Pancreas (tissue), 10 donors: ENCODE measurements around the gene POLR3A. TPM values are rescaled to one million over a fixed set of nuclear protein-coding genes. Genes with fewer than 3 reads are reported as not detected.

Experiments used
- ATAC-seq, 4 donors: fragments of 200-7000 bp; cut with Tn5 transposase; one replicate each; pipeline versions ENCODE4 v1.8.0 to v1.9.1; 2020; ENCODE audit warnings: mild to moderate bottlenecking in 4 of 4, moderate library complexity in 4 of 4
- DNase-seq, 6 donors: peaks; one replicate each; pipeline ENCODE4 v3.0.0-alpha.2; 2020
- FAIRE-seq: peaks from 2 replicates; lab custom pipeline; 2012; peaks lifted over from hg19 to GRCh38; lab: Jason Lieb, UNC
- H3K27ac ChIP-seq, 4 donors: fragments of 200-600 bp; sonication (generic); 1 replicate in 3 of 4; 2 replicates in 1 of 4; pipeline versions ENCODE4 v1.5.0 to v1.8.0; 2020
- H3K27me3 ChIP-seq, 4 donors: fragments of 200-600 bp; one replicate each; pipeline ENCODE4 v1.8.0; 2021
- H3K36me3 ChIP-seq, 3 donors: fragments of 200-600 bp; sonication (generic) in 1 of 3; one replicate each; pipeline versions ENCODE4 v1.5.0 to v1.8.0; 2020 to 2021
- H3K4me1 ChIP-seq, 3 donors: fragments of 200-600 bp; one replicate each; pipeline ENCODE4 v1.8.0; 2021
- H3K4me3 ChIP-seq, 4 donors: fragments of 200-600 bp; sonication (generic) in 2 of 4; one replicate each; pipeline versions ENCODE4 v1.5.0 to v1.8.0; 2020 to 2021
- H3K9me3 ChIP-seq, 4 donors: fragments of 200-600 bp; one replicate each; pipeline ENCODE4 v1.8.0; 2021
- WGBS, 2 donors: extraction: QIAGEN DNeasy Blood & Tissue Kit; methylation state at CpG; one replicate each; pipeline ENCODE4 v1.1.7; 2013; 5-methylcytosine and 5-hydroxymethylcytosine counted together
- intact Hi-C, 3 donors: fragments of 100-400 bp; cut with DNase I; formaldehyde crosslinking; loops; one replicate each; pipeline versions ENCODE4 v1.11.1 to v1.14.2; 2022
- polyA plus RNA-seq, 2 donors: library from polyadenylated mRNA; stranded (reverse); fragments of 200-250 nt; gene quantifications; one replicate each; pipeline ENCODE4 v1.2.3, GENCODE V29; 2013
- total RNA-seq, 6 donors: library from RNA; stranded (reverse); fragmentation: NEBNext Ultra II Directional in 4 of 6; extraction: Animal tissue kit (Norgen Biotek cat#: 25700) in 4 of 6; gene quantifications; one replicate each; pipeline versions ENCODE4 v1.2.1 to v1.2.4, GENCODE V29; 2021 to 2023
- TF ChIP-seq, protein P1 (sequence below), 4 donors: fragments of 200-600 bp; sonication (generic) in 3 of 4; IDR thresholded peaks; one replicate each; pipeline versions ENCODE4 v1.5.0 to v1.8.0; 2021; ENCODE audit warnings: antibody characterized with exemption in 4 of 4
- donor health status: healthy with polysubstance abuse.
- donor health status: DM: no; HTN: no; CAD: no; lungs with moderate emphysema.
- donor health status: DM: no; HTN: no; CAD: no.
- donor health status: control.
- donor health status: control.
- donor health status: Bipolar disorder and iron deficiency.
- donor health status: DM: yes; HTN: yes; CAD: no.
- donor health status: DM: no; HTN: no; CAD: no.
- donor health status: DM: no; HTN: no; CAD: no.
- donor health status: DM: yes; HTN: yes; CAD: no.

POLR3A gene
- total and polyA plus RNA-seq, 8 donors, result 4.0 to 7.4 (median 5.4) TPM

- H3K4me1 ChIP-seq, result no peaks in the 10 kb centered on the region
- intact Hi-C loops, result no loop called here
- no peak overlapping the region for H3K27ac ChIP-seq
- H3K36me3 ChIP-seq, result no peaks in the 10 kb centered on the region
- no peak overlapping the region for H3K4me3 ChIP-seq
- TF ChIP-seq, protein P1, sequence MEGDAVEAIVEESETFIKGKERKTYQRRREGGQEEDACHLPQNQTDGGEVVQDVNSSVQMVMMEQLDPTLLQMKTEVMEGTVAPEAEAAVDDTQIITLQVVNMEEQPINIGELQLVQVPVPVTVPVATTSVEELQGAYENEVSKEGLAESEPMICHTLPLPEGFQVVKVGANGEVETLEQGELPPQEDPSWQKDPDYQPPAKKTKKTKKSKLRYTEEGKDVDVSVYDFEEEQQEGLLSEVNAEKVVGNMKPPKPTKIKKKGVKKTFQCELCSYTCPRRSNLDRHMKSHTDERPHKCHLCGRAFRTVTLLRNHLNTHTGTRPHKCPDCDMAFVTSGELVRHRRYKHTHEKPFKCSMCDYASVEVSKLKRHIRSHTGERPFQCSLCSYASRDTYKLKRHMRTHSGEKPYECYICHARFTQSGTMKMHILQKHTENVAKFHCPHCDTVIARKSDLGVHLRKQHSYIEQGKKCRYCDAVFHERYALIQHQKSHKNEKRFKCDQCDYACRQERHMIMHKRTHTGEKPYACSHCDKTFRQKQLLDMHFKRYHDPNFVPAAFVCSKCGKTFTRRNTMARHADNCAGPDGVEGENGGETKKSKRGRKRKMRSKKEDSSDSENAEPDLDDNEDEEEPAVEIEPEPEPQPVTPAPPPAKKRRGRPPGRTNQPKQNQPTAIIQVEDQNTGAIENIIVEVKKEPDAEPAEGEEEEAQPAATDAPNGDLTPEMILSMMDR (IDR thresholded peaks at IDR 0.05), result no peak
- FAIRE-seq (no peak), DNase-seq (no peak), ATAC-seq (no peak)
- no peaks in the 10 kb centered on the region for H3K27me3 ChIP-seq
- WGBS, 2 donors, result 78 to 86% methylated on average over 2 of the region's 2 CpGs
- H3K9me3 ChIP-seq, result no peaks in the 10 kb centered on the region
Observed at GRCh38 chr10:77940225-77940624, 89.1 kb downstream of the POLR3A start.

GRCh38 chr10:77939561-77940001, 89.7 kb downstream of the POLR3A start:
- Histone ChIP-seq H3K4me1 (no peaks in the 10 kb centered on the region), H3K36me3 (no peaks in the 10 kb centered on the region), H3K27me3 (no peaks in the 10 kb centered on the region), H3K9me3 (no peaks in the 10 kb centered on the region), H3K27ac (no peak overlapping the region), H3K4me3 (no peak overlapping the region)
- FAIRE-seq (no peak), ATAC-seq (peak in 2 of 4 donors; percentile 44 to 65), DNase-seq (no peak)
- intact Hi-C loops, result no loop called here
- WGBS, 2 donors, result 17 to 38% methylated on average over 3 of the region's 3 CpGs
- TF ChIP-seq, protein P1 (IDR thresholded peaks at IDR 0.05), result no peak

- DNase-seq, result no peak
- intact Hi-C loops, result no loop called here
- Histone ChIP-seq H3K36me3 (no peaks in the 10 kb centered on the region), H3K4me1 (no peaks in the 10 kb centered on the region), H3K27ac (no peak overlapping the region), H3K27me3 (no peaks in the 10 kb centered on the region), H3K4me3 (no peak overlapping the region), H3K9me3 (no peaks in the 10 kb centered on the region)
- no peak for ATAC-seq
- FAIRE-seq, result no peak
- 79 to 88% methylated on average over 3 of the region's 3 CpGs for WGBS, 2 donors
- TF ChIP-seq, protein P1 (IDR thresholded peaks at IDR 0.05), result no peak
Observed at GRCh38 chr10:77936697-77937567, 92.4 kb downstream of the POLR3A start.

DNA sequence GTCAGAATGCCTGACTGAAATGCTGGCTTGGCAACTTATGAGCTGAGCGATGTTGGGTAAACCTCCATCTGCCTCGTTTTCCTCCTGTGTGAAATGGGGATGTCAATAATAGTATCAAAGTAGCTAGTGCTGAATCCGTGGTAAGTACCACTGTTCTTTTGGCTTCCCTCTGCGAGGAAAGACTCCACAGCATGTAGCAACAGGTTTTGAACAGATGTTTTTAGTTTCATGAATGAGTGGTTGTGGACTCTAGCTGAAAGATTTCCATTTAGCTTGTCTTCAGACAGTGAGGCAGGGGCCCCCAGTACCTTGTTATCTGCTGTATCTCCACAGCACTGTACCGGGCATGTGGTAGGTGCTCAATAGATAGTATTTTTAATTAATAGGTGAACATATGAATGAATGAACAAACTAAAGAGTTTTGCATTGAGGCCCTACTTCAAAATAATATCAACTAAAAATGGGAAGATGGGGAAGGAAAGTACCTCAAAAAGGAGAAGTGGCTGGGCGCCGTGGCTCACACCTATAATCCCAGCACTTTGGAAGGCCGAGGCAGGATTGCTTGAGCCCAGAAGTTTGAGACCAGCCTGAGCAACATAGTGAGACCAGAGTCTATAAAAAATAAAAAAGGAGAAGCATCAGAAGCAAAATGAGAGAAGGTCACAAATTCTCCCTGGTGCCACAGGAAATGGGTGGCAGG, 97.1 kb downstream of the POLR3A start:
- no peaks in the 10 kb centered on the region for H3K4me1 ChIP-seq
- DNase-seq, result no peak
- WGBS, 2 donors, result 82 to 83% methylated on average over 8 of the region's 8 CpGs
- no peak overlapping the region for H3K27ac ChIP-seq
- no peak overlapping the region for H3K4me3 ChIP-seq
- ATAC-seq, result no peak
- no peaks in the 10 kb centered on the region for H3K9me3 ChIP-seq
- no peak for FAIRE-seq
- no peaks in the 10 kb centered on the region for H3K27me3 ChIP-seq
- intact Hi-C loops, result no loop called here
- no peaks in the 10 kb centered on the region for H3K36me3 ChIP-seq
- TF ChIP-seq, protein P1 (IDR thresholded peaks at IDR 0.05), result no peak
